Esophagus squamous epithelium (tissue), 5 donors: Measurements from ENCODE around the gene ARNT2. TPM values are rescaled to one million over a fixed set of nuclear protein-coding genes. Genes with fewer than 3 reads are reported as not detected.

Experiments
- DNase-seq: peaks from one replicate; lab custom pipeline; 2025; lab: John Stamatoyannopoulos, UW
- H3K27ac ChIP-seq, 4 donors: fragments of 200-600 bp; sonication (generic); one replicate each; pipeline ENCODE4 v1.5.1; 2016 to 2019; ENCODE audit warnings: mild to moderate bottlenecking in 1 of 4
- H3K27me3 ChIP-seq, 4 donors: fragments of 200-600 bp; sonication (generic); 1 replicate in 3 of 4; 2 replicates in 1 of 4; pipeline versions ENCODE4 v1.5.1 to v1.6.0; 2017 to 2021; ENCODE audit warnings: antibody characterized with exemption in 1 of 4
- H3K36me3 ChIP-seq, 3 donors: fragments of 200-600 bp; sonication (generic); one replicate each; pipeline ENCODE4 v1.5.1; 2016 to 2019
- H3K4me1 ChIP-seq, 3 donors: fragments of 200-600 bp; sonication (generic); one replicate each; pipeline ENCODE4 v1.5.1; 2017 to 2019
- H3K4me3 ChIP-seq, 4 donors: fragments of 200-600 bp; sonication (generic); 1 replicate in 3 of 4; 2 replicates in 1 of 4; pipeline ENCODE4 v1.5.1; 2016 to 2019; ENCODE audit warnings: mild to moderate bottlenecking in 2 of 4, moderate library complexity in 1 of 4
- H3K9me3 ChIP-seq, 3 donors: fragments of 200-600 bp; sonication (generic); one replicate each; pipeline ENCODE4 v1.5.1; 2016 to 2019
- CTCF ChIP-seq, 6 experiments: fragments of 450-650 bp in 4 of 6; fragments of 200-600 bp in 2 of 6; sonication (generic) in 2 of 6; IDR thresholded peaks; one replicate each; pipeline ENCODE4 v1.5.1; 2016 to 2019; ENCODE audit warnings: antibody characterized with exemption in 6 of 6, mild to moderate bottlenecking in 4 of 6, moderate library complexity in 4 of 6
- POLR2A ChIP-seq, 4 donors: fragments of 450-650 bp; IDR thresholded peaks; one replicate each; pipeline ENCODE4 v1.6.1; 2017; ENCODE audit warnings: antibody characterized with exemption in 4 of 4, mild to moderate bottlenecking in 4 of 4, moderate library complexity in 3 of 4
- WGBS, 2 donors: methylation state at CpG; one replicate each; pipeline ENCODE4 v1.1.5; 2018; 5-methylcytosine and 5-hydroxymethylcytosine counted together
- intact Hi-C: fragments of 100-400 bp; cut with DNase I; formaldehyde crosslinking; loops from one replicate; pipeline ENCODE4 v1.15.0; 2022
- total RNA-seq, 4 donors: library from RNA; depleted of rRNA; stranded (reverse); fragments of >200 nt; gene quantifications; one replicate each; pipeline ENCODE4 v1.1.0, GENCODE V29; 2016
- donor health status: DM: yes; HTN: yes; CAD: no.

The ARNT2 gene
- total RNA-seq, 4 donors from 2014 or later = 0.15 to 5.7 (median 1.7) TPM

GRCh38 chr15:80468796-80469195 is 64.6 kb downstream of the ARNT2 start:
- Histone ChIP-seq H3K4me1 (no peaks in the 10 kb centered on the region), H3K9me3 (no peaks in the 10 kb centered on the region), H3K36me3 (no peaks in the 10 kb centered on the region), H3K4me3 (no peak overlapping the region), H3K27me3 (peaks cover 0 to 9% (median 0%) of the 10 kb centered on the region in 4 donors), H3K27ac (no peak overlapping the region)
- intact Hi-C loops = loop anchor here (10.0 kb wide), 1 partner anchor 96 kb away; no protein-coding TSS in a partner anchor
- no peak for DNase-seq
- WGBS, 2 donors = 62 to 74% methylated on average over 5 of the region's 5 CpGs
- TF ChIP-seq CTCF (IDR thresholded peaks at IDR 0.05) (no peak), POLR2A (IDR thresholded peaks at IDR 0.05) (no peak)

- H3K27me3 ChIP-seq = no peaks in the 10 kb centered on the region
- peaks cover 0 to 9% (median 7%) of the 10 kb centered on the region in 3 donors for H3K9me3 ChIP-seq
- WGBS, 2 donors = 66 to 87% methylated on average over 3 of the region's 3 CpGs
- no peaks in the 10 kb centered on the region for H3K4me1 ChIP-seq
- intact Hi-C loops = no loop called here
- TF ChIP-seq CTCF (IDR thresholded peaks at IDR 0.05) (no peak), POLR2A (IDR thresholded peaks at IDR 0.05) (no peak)
- H3K36me3 ChIP-seq = peaks cover 0 to 4% (median 0%) of the 10 kb centered on the region in 3 donors
- DNase-seq = no peak
- H3K27ac ChIP-seq = no peak overlapping the region
- H3K4me3 ChIP-seq = no peak overlapping the region
Observed at GRCh38 chr15:80471881-80472280, 67.7 kb downstream of the ARNT2 start.

GRCh38 chr15:80473286-80474223 is 69.4 kb downstream of the ARNT2 start:
- H3K27ac ChIP-seq = no peak overlapping the region
- 67 to 77% methylated on average over 7 to 8 of the region's 8 CpGs for WGBS, 2 donors
- no peaks in the 10 kb centered on the region for H3K27me3 ChIP-seq
- TF ChIP-seq CTCF (IDR thresholded peaks at IDR 0.05) (no peak), POLR2A (IDR thresholded peaks at IDR 0.05) (no peak)
- peaks cover 0 to 4% (median 0%) of the 10 kb centered on the region in 3 donors for H3K36me3 ChIP-seq
- intact Hi-C loops = no loop called here
- H3K4me1 ChIP-seq = no peaks in the 10 kb centered on the region
- no peak overlapping the region for H3K4me3 ChIP-seq
- no peak for DNase-seq
- peaks cover 0 to 9% (median 7%) of the 10 kb centered on the region in 3 donors for H3K9me3 ChIP-seq

GRCh38 chr15:80474224-80475215 is 70.3 kb downstream of the ARNT2 start:
- intact Hi-C loops = no loop called here
- Histone ChIP-seq H3K9me3 (peaks cover 0 to 9% (median 7%) of the 10 kb centered on the region in 3 donors), H3K27me3 (no peaks in the 10 kb centered on the region), H3K4me3 (no peak overlapping the region), H3K36me3 (peaks cover 0 to 4% (median 0%) of the 10 kb centered on the region in 3 donors), H3K27ac (no peak overlapping the region), H3K4me1 (peaks cover 0 to 9% (median 2%) of the 10 kb centered on the region in 3 donors)
- TF ChIP-seq POLR2A (IDR thresholded peaks at IDR 0.05) (no peak), CTCF (IDR thresholded peaks at IDR 0.05) (no peak)
- no peak for DNase-seq
- WGBS, 2 donors = 62 to 64% methylated on average over 6 to 9 of the region's 9 CpGs
